EH (cell line): ENCODE measurements around the gene PRPH.
A peak's percentile ranks its signal among the peaks of the same experiment; 100 is the strongest.
"Not testable (repeated sequence)": the region's sequence is repeated elsewhere in the genome, so short reads cannot be mapped to it uniquely, and the experiment has no call there.

Source experiments
- DNase-seq: peaks from one replicate; pipeline ENCODE4 v3.0.0-alpha.2; 2015; ENCODE audit warnings: low read depth

The PRPH gene

GRCh38 chr12:49276304-49277290 lies 18.4 kb upstream of the PRPH start:
- no peak for DNase-seq

DNA sequence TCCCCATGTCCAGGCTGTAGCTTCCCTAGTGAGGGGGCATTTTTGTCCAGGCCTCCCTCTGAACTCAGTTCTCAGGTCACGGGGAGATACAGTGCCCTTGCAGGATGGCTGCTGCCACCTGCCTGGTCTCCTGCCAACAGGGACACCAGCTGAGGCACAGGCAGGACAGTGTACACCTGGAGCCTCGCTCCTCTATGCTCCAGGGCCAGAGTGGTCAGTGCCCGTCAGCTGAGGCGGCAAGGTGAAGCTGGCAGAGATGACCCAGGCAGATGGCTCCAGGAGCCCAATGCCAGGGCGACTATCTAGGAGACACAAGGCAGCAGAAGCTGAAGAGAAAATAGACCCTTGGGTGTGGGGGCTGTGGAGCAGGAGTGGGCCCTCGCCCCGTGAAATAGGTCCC lies 17.5 kb upstream of the PRPH start:
- no peak for DNase-seq

DNA sequence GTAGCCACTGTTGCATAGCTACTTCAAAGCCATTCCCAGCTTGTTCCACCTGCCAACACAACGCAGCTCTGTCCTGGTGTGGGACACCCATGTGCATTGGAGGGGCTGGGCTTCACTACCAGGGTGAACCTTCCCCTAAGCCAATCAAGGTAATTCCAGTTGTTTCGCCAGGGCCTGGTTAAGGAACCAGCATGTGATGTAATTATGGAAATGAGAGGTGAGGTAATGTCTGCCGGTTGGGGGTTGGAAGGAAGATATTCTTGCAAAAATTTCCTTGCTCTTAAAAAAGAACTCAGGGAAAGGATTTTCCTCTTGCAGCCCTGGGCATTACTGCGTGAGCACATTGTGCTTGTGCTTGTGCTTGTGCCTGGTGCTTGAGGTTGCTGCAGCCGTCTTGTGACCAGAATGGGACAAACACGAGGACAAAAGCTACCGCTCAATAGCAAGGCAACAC lies 15.2 kb upstream of the PRPH start:
- no peak for DNase-seq

DNA sequence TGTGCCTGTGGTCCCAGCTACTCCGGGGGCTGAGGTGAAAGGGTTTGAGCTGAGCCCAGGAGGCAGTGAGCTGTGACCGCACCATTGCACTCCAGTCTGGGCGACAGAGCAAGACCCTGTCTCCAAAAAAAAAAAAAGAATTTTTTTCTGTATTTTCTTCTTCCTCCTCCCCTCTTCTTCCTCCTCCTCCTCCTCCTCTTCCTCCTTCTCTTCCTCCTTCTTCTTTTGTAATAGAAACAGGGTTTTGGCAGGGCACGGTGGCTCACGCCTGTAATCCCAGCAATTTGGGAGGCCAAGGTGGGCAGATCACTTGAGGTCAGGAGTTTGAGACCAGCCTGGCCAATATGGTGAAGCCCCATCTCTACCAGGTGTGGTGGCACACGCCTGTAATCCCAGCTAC lies 14.4 kb upstream of the PRPH start:
- DNase-seq, result not testable (repeated sequence)

GRCh38 chr12:49282302-49282701 lies 12.6 kb upstream of the PRPH start:
- no peak for DNase-seq

GRCh38 chr12:49282740-49283375 lies 12.1 kb upstream of the PRPH start:
- DNase-seq, result not testable (repeated sequence)

DNA sequence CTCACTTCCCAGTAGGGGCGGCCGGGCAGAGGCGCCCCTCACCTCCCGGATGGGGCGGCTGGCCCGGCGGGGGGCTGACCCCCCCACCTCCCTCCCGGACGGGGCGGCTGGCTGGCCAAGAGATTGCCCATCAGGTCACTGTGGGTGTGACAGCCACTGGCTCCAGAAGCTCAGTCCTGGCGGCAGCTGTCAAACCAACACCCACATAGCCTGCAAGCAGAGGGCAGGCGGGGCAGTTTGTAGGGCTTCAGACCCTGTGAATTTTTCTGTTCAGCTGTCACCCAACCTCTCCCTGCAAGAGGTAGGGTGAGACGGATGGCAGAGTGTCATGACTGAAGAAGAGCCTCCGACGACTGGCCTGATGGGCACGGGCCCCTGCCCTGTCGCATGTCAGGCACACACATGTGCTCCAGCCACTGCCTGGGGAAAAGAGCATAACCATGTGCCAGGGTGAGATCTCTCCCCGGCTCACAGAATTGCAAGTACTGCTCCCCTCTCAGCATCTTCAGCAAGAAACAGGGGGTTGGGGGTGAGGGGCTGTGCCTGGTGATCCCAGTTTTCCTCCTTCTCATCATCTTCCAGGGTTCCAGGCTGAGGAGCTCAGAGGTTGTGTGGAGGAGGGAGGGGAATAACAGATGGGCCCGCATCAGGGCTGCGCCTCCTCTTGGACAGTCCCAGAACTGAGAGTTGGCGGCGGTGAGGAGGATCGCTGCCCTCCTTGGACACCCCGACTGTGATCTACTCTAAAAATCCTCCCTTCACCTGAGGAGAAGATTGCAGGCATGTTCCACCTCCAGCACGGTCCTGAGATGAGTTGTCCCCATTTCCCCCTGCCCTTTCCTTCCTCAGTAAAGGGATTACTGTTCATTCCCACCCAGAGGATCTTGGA lies 11.2 kb upstream of the PRPH start:
- no peak for DNase-seq

DNA sequence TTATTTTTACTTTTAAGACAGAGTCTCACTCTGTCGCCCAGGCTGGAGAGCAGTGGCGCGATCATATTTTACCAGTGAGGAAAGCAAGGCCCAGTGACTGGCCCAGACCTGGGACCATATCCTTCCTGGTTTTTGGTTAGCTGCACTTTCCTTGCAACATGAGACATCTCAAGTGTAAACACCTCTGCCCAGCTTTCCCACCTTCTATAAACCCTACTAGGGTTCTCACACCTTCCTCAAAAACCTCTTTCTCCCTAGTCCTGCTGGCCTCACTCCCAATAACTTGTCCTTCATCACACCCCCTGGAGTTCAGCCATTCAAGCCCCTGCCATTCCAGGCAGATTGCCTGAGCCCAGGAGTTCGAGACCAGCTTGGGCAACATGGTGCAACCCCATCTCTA lies 10.3 kb upstream of the PRPH start:
- no peak for DNase-seq

DNA sequence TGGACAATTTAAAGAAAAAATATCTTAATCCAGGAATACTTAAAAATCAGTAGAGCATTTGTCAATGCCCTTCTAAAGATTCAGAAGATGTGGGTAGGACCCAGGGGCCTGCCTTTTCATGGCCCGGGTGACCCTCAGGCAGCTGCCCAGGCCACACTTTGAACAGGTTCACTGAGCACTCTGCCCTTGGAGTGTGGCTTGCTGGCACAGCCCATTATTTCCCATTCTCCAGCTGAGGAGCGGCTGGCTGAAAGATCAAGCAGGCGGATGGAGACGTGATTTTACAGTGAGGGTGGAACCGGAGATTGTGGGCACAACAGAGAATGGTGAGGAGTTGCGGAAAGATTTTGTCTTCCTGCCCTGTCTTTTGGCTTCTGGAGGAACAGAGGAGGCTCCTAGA lies 7.1 kb upstream of the PRPH start:
- no peak for DNase-seq

- DNase-seq, result peak; percentile 61
These were observed 6.5 kb upstream of the PRPH start for GRCh38 chr12:49288412-49288853.

DNA sequence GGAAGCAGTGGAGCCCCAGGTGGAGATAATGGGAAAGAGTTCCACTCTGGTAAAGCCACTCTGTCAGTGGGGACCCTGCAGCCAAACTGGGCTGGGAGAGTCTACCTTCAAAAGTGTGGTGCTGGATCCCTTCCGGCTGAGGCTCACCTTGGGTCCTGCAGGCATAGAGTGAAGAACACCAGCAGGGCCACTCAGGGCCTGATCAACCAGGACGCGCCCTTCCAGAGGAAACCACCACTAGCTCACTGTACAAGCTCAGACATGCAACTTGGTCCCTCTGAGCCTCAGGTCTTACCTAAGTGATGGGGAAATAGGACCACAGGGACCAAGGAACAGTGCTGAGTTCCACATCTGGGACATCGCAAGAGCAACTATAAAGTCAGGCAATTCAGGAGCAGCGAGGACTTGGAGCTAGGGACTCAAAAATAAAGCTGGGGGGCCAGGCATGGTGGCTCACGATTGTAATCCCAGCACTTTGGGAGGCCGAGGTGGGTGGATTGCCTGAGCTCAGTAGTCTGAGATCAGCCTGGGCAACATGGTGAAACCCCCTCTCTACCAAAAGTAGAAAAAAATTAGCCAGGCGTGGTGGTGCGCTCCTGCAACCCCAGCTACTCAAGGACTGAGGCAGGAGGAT lies 5.9 kb upstream of the PRPH start:
- DNase-seq, result no peak

- no peak for DNase-seq
These were observed 2.3 kb upstream of the PRPH start for GRCh38 chr12:49292729-49293055.

DNA sequence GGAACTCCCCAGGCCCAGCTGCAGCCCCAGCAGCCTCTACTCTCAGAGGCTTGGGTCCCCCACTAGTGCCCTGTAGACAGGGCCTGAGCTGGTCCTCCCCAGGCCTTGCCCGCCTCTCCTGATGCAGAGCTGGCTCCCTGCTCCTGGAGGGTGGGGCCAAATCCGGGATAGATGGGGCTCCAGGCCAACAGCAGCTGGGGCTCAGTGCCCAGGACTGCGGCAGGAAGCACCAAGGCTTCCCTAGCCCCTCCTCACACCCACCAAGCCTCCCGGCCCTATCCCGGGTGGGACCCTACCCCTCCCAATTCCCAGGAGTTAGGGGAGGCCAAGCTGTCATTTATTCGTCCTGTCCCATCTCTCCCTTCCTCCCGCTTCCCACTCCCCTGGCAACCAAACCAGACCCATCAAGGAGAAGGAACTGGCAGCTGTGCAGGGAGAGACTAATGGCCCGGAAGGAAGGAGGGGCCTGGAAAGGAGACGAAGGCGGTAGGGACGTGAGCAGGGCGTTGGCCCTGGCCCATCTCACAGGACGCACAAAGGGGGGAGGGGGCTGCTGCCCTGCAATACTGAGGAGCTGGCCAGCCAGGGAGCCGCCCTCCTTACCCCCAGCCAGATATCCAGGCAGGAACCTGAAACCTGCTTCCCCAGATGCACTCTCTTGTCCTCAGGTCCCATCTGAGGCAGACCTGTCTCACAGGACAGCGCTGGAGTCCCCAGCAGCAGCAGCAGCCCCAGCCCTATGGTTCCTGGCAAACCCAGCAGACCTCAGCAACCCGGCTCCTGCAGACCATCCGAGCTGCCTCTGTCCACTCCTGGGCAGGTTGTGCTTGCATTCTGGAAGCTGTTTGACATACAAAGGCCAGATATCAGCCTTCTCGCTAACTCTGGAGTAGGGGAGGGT lies 1.6 kb upstream of the PRPH start:
- no peak for DNase-seq

DNA sequence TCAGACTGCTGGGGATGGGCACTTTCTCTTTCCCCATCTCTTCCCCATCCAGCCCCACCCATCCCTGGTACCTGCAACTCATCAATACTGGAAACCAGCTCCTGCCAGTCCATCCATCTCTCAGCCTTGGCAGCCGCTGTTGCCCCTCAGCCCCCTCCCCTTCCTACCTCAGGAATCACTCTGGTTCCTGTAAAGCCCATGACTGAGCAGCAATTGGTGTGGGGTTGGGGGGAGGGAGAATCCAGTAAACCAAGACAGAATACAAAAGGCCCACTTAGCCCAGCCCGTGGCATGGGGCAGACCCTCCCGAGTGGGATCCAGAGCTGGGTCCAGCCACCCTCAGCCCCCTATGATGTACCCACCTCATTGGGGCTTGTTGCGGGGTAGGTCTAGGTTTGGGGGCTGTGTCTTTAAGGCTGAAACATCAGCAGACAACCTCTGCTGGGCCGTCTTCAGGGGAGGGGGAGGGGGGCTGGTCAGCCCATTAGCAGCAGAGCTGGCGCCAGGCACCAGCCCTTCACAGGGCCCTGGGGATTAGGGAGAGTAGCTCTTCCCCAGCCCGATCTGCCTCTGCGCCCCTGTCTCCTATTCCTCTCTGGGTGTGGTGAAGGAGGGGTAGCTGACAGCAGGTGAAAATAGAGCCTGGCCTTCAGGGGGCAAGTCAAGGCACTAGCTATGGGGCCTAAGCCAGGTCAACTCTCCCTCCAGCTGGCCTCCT lies 702 bp upstream of the PRPH start:
- no peak for DNase-seq

DNA sequence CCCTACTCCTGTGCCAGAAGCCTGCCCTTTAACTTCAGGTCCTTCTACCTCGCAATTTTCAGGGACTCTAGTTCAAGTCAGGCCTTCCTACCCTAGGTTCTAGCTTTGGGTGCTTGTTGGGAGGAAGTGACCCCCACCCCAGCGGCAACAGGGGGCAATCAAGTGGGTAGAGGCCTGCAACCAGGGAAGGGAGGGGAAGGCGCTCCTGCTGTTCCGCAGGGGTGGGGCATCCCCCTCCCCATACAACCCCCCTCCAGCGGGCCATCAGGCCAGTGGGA lies 204 bp upstream of the PRPH start:
- no peak for DNase-seq

DNA sequence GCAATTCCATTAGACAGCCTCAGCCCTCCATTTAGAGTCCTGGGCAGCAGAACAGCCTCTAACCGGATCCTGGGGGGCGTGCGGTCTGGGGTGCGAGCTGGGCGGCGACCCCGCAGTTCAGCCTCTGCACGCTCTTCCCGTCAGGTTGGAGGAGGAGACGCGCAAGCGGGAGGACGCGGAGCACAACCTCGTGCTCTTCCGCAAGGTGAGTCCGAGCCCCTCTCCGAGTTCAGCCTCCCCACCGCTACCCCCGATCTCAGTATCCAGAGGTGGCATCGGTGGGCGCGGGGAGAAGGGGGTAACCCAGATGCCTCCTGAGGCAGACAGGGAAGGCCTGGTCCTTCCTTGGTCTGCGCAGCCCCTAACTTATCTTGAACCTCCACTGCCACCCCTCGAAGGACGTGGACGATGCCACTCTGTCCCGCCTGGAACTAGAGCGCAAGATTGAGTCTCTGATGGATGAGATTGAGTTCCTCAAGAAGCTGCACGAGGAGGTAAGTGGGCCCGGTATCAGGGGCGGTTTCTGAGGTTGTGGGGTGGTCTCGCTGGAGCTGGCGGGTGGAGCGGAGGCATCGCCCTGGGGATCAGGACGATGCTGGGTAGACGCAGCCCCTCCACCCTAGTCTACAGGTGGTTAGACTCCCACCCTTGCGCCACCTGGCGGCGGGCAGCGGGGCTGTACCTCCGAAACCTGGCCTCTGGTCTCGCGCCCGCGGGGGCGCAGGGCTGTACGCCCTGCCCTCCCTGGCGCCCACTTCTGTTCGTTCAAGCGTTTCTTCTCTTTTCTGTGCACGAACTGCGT lies 1.3 kb downstream of the PRPH start:
- peak; percentile 26 for DNase-seq

DNA sequence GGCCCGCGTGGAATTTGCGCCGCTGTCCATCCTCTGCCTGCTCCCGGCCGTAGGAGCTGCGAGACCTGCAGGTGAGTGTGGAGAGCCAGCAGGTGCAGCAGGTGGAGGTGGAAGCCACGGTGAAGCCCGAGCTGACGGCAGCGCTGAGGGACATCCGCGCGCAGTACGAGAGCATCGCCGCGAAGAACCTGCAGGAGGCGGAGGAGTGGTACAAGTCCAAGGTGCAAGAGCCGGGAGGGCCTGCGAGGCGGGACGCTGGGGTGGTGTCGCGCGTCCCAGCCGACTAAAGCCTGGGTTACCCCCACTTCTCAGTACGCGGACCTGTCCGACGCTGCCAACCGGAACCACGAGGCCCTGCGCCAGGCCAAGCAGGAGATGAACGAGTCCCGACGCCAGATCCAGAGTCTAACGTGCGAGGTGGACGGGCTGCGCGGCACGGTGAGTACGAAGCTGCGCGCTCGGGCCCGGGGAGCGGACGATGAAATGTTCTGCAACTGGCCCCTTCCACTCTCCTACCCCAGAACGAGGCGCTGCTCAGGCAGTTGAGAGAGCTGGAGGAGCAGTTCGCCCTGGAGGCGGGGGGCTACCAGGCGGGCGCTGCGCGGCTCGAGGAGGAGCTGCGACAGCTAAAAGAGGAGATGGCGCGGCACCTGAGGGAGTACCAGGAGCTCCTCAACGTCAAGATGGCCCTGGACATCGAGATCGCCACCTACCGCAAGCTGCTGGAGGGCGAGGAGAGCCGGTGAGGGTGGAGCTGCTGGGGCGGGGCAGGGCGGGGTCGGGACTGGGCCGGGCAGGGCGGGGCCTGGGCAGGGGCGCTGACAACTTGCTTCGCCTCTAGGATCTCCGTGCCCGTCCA lies 2.1 kb downstream of the PRPH start:
- DNase-seq, result no peak

DNA sequence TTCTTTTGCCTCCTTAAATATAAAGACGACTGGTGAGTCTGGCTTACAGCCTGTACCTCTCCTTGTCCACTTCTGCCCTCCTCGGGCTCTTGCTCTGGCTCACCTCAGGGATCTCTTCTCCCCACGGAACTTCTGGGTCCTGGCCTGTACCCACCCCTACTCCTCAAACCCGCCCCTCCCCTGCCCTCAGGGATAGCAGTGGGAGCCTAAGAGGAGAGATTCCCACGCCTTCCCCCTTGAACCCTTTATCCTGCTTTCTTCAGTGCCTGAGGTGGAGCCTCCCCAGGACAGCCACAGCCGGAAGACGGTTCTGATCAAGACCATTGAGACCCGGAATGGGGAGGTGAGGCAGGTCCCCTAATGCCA lies 2.7 kb downstream of the PRPH start:
- DNase-seq, result no peak

DNA sequence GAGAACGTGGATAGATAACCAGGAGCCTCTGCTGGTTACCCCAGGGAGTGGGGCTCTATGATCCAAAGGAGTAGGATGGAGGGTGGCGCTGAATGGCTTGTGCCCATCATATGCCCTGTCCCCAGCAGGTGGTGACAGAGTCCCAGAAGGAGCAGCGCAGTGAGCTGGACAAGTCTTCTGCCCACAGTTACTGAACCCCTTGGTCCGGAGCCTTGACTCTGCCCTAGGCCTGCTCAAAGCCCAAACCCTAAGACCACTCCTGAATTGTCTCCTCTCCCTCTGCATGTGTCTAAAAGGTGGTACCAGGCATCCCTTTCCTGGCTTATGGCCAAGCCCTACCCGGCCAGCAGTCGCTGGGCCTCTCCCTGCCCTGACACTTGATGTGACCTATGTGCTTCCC lies 3.2 kb downstream of the PRPH start:
- DNase-seq, result no peak
